ENCODE measurements around the gene DSTN.

DNA sequence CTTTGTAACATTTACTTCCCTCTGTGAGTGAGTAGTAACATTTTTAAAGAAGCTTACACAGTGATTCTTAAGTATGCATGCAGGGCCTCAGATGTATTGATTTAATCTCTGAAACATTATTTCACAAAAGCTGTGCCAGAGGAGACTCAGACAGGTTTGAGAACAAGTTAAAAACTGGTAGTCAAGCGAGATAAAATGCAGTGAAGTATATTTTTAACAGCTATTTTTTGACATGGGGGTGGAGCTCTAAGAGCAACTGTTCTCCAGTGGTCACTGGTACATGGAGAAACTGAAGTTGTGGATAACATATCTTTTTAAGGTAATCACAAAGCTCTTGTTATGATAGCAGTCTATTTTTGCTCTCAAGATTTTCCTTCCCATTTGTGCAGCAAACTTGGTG lies 20.4 kb downstream of the DSTN start:
- no peak for TF ChIP-seq POLR2A (IDR thresholded peaks at IDR 0.05)
- TF ChIP-seq, protein P1, sequence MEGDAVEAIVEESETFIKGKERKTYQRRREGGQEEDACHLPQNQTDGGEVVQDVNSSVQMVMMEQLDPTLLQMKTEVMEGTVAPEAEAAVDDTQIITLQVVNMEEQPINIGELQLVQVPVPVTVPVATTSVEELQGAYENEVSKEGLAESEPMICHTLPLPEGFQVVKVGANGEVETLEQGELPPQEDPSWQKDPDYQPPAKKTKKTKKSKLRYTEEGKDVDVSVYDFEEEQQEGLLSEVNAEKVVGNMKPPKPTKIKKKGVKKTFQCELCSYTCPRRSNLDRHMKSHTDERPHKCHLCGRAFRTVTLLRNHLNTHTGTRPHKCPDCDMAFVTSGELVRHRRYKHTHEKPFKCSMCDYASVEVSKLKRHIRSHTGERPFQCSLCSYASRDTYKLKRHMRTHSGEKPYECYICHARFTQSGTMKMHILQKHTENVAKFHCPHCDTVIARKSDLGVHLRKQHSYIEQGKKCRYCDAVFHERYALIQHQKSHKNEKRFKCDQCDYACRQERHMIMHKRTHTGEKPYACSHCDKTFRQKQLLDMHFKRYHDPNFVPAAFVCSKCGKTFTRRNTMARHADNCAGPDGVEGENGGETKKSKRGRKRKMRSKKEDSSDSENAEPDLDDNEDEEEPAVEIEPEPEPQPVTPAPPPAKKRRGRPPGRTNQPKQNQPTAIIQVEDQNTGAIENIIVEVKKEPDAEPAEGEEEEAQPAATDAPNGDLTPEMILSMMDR (IDR thresholded peaks at IDR 0.05) = no peak
